HFFc6 (cell line): ENCODE measurements around the gene CNGA3. TPM values are rescaled to one million over a fixed set of nuclear protein-coding genes. Genes with fewer than 3 reads are reported as not detected.
"Not testable (repeated sequence)": the region's sequence is repeated elsewhere in the genome, so short reads cannot be mapped to it uniquely, and the experiment has no call there.

ENCODE experiments used
- DNase-seq: peaks from one replicate; pipeline ENCODE4 v3.0.0-alpha.2; 2018
- H3K27ac Mint-ChIP-seq: 2 replicates; pipeline ENCODE4 v1.8.0; 2020; ENCODE audit warnings: mild to moderate bottlenecking, mixed read lengths
- H3K27me3 Mint-ChIP-seq: 2 replicates; pipeline ENCODE4 v1.8.0; 2021; ENCODE audit warnings: mild to moderate bottlenecking, moderate library complexity, mixed read lengths; ENCODE audit not compliant: insufficient read depth
- H3K36me3 Mint-ChIP-seq: 2 replicates; pipeline ENCODE4 v1.8.0; 2021; ENCODE audit warnings: low read depth, mixed read lengths
- H3K4me1 Mint-ChIP-seq: 2 replicates; pipeline ENCODE4 v1.8.0; 2020; ENCODE audit warnings: low read depth, mixed read lengths
- H3K4me3 Mint-ChIP-seq: 2 replicates; pipeline ENCODE4 v1.8.0; 2020; ENCODE audit warnings: mild to moderate bottlenecking, moderate library complexity, mixed read lengths
- H3K9me3 Mint-ChIP-seq: 2 replicates; pipeline ENCODE4 v1.8.0; 2020; ENCODE audit warnings: mild to moderate bottlenecking, mixed read lengths
- total RNA-seq, 6 experiments: library from RNA; stranded (reverse); fragmentation: NEBNext Ultra II Directional; extraction: Animal tissue kit (Norgen Biotek cat#: 25700); gene quantifications; 2 replicates in 1 of 6; 3 replicates in 5 of 6; pipeline ENCODE4 v1.2.3, GENCODE V29; 2021
- TF ChIP-seq, protein P1 (sequence below): fragments of 200-600 bp; sonication (generic); IDR thresholded peaks from 2 replicates; pipeline ENCODE4 v1.5.0; 2021; ENCODE audit warnings: antibody characterized with exemption, mild to moderate bottlenecking

The CNGA3 gene
- total RNA-seq, 6 experiments from 2014 or later: 0.14 to 0.71 (median 0.22) TPM

GRCh38 chr2:98300141-98300874 lies 45.9 kb upstream of the CNGA3 start:
- peaks cover 12% of the 10 kb centered on the region; the same call in 1 of the 2 replicates for H3K4me1 Mint-ChIP-seq
- peaks cover 42% of the 10 kb centered on the region for H3K27me3 Mint-ChIP-seq
- H3K9me3 Mint-ChIP-seq: no peaks in the 10 kb centered on the region
- no peak overlapping the region for H3K4me3 Mint-ChIP-seq
- TF ChIP-seq, protein P1, sequence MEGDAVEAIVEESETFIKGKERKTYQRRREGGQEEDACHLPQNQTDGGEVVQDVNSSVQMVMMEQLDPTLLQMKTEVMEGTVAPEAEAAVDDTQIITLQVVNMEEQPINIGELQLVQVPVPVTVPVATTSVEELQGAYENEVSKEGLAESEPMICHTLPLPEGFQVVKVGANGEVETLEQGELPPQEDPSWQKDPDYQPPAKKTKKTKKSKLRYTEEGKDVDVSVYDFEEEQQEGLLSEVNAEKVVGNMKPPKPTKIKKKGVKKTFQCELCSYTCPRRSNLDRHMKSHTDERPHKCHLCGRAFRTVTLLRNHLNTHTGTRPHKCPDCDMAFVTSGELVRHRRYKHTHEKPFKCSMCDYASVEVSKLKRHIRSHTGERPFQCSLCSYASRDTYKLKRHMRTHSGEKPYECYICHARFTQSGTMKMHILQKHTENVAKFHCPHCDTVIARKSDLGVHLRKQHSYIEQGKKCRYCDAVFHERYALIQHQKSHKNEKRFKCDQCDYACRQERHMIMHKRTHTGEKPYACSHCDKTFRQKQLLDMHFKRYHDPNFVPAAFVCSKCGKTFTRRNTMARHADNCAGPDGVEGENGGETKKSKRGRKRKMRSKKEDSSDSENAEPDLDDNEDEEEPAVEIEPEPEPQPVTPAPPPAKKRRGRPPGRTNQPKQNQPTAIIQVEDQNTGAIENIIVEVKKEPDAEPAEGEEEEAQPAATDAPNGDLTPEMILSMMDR: no peak
- no peaks in the 10 kb centered on the region for H3K36me3 Mint-ChIP-seq
- no peak overlapping the region for H3K27ac Mint-ChIP-seq
- DNase-seq: no peak

DNA sequence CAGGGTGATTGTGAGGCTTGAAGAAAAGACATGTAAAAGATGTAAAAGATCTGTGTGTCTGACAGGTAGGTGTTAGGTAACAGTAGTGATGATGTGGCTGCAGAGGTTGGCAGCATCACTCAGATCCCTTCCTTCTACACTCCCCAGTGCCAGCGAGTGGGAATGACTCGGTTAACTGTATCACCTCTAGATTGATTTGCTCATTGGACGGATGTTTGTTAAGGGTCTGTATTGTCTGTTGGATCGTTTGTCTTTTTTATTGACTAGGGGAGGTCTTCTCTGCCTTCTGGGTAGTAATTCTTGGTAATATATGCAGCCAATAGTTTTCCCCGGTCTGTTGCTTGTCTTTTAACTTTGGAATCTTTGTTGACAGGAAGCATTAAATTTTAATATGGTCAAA lies 44.8 kb upstream of the CNGA3 start:
- H3K36me3 Mint-ChIP-seq: no peaks in the 10 kb centered on the region
- H3K4me1 Mint-ChIP-seq: peaks cover 12% of the 10 kb centered on the region; the same call in 1 of the 2 replicates
- H3K27ac Mint-ChIP-seq: no peak overlapping the region
- H3K4me3 Mint-ChIP-seq: no peak overlapping the region
- TF ChIP-seq, protein P1: no peak
- H3K9me3 Mint-ChIP-seq: no peaks in the 10 kb centered on the region
- peaks cover 49% of the 10 kb centered on the region for H3K27me3 Mint-ChIP-seq
- no peak for DNase-seq

GRCh38 chr2:98307131-98307696 lies 39.0 kb upstream of the CNGA3 start:
- H3K4me1 Mint-ChIP-seq, H3K4me3 Mint-ChIP-seq, DNase-seq, H3K27ac Mint-ChIP-seq, H3K9me3 Mint-ChIP-seq, H3K36me3 Mint-ChIP-seq: not testable (repeated sequence)
- peaks cover 30% of the 10 kb centered on the region for H3K27me3 Mint-ChIP-seq

- TF ChIP-seq, protein P1: no peak
- Mint-ChIP-seq H3K27me3 (peaks cover 29% of the 10 kb centered on the region), H3K36me3 (no peaks in the 10 kb centered on the region), H3K9me3 (no peaks in the 10 kb centered on the region), H3K4me3 (no peak overlapping the region), H3K27ac (no peak overlapping the region), H3K4me1 (no peaks in the 10 kb centered on the region)
- no peak for DNase-seq
These were observed 38.2 kb upstream of the CNGA3 start for GRCh38 chr2:98308068-98308467.

- TF ChIP-seq, protein P1: no peak
- Mint-ChIP-seq H3K27ac (no peak overlapping the region), H3K4me3 (no peak overlapping the region), H3K9me3 (no peaks in the 10 kb centered on the region), H3K36me3 (no peaks in the 10 kb centered on the region), H3K27me3 (peaks cover 31% of the 10 kb centered on the region), H3K4me1 (no peaks in the 10 kb centered on the region)
- no peak for DNase-seq
These were observed 37.7 kb upstream of the CNGA3 start for GRCh38 chr2:98308532-98308931.

- Mint-ChIP-seq H3K27ac (no peak overlapping the region), H3K9me3 (no peaks in the 10 kb centered on the region), H3K27me3 (peaks cover 23% of the 10 kb centered on the region), H3K4me1 (no peaks in the 10 kb centered on the region), H3K36me3 (no peaks in the 10 kb centered on the region), H3K4me3 (no peak overlapping the region)
- TF ChIP-seq, protein P1: no peak
- DNase-seq: no peak
These were observed 36.7 kb upstream of the CNGA3 start for GRCh38 chr2:98309580-98309979.
